Renal pelvis (tissue), 4 donors: ENCODE measurements around the gene NTMT2. TPM values are rescaled to one million over a fixed set of nuclear protein-coding genes. Genes with fewer than 3 reads are reported as not detected.
A peak's percentile ranks its signal among the peaks of the same experiment; 100 is the strongest.
"Not testable (repeated sequence)": the region's sequence is repeated elsewhere in the genome, so short reads cannot be mapped to it uniquely, and the experiment has no call there.

Source experiments
- DNase-seq: peaks from one replicate; pipeline ENCODE4 v3.0.0-alpha.2; 2013
- polyA plus RNA-seq, 3 donors: library from polyadenylated mRNA; unstranded; fragments of 120-200 nt; gene quantifications; one replicate each; pipeline ENCODE4 v1.2.1, GENCODE V29; 2013; ENCODE audit not compliant: insufficient read length in 3 of 3

The NTMT2 gene
- polyA plus RNA-seq, 3 donors = 0.11 TPM; not detected in 2

DNA sequence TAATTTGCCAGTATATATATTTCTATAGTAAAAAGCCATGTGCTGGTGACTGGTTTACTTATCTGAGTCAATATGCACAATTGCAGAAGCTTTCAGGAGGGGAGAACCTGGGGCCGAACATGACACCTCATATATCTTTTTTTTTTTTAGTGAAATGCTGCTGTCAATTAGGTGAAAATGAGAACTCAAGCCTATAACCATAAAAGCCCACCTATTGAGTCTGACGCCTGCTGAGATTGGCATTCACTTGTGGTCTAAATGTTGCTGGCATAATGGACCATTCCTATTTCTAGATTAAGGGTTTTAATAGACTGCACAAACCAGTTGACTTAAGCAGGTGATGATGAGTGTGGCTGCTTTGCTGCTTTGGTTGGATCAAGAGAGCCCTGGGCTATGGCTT, 10.8 kb downstream of the NTMT2 start:
- no peak for DNase-seq

DNA sequence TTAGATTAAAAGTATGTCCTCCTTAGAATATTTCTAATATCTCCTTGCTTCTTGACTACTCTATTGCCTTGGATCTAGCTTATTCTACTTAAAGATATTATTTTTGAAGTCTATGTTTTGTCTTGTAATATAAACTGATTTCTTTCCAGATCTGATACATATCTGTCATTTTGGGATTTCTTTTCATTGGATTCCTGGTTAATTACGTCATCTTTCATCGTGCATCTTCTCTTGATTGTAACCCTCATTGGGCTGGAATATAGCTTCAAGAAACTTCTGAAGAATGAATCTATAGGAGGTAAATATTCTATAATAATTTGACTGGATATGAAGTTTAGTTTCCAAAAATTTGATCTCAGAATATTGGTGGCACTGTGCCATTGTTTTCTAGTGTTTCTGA, 12.1 kb downstream of the NTMT2 start:
- no peak for DNase-seq

DNA sequence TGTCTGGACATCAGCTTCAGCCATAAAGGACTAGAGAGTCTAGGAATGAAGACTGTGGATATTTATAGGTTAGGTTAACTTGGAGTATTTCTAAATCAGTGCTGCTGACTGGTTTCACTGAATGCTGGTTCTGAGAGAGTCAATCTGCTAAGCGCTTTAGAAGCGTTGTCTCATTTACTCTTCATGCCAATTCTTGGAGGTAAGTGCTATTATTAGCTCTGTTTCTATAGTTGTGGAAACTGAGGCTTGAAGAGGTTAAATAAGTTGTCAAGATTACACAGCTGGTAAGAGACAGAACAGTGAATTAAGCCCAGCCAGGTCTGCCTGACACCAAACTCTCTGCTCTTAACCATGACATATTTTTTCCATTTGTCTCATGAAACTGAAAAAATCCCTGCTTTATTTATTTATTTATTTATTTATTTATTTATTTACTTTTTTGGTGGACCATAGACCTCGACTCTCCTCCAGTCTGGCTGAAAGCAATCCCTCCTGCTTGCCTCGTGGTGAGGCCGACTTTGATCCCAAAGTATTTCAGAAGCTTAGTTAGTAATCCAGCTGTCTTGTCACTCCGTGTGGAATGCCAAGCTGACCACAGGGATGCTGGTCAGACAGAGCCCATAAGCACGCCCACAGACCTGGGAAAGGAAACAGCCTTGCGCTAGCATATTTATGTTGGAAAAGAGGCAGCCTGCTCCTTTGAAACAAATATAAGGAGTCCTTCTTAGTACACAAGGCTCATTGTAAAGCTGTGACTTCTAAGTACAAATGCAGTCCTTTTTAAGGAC, 16.9 kb downstream of the NTMT2 start:
- DNase-seq = peak; percentile 37

DNA sequence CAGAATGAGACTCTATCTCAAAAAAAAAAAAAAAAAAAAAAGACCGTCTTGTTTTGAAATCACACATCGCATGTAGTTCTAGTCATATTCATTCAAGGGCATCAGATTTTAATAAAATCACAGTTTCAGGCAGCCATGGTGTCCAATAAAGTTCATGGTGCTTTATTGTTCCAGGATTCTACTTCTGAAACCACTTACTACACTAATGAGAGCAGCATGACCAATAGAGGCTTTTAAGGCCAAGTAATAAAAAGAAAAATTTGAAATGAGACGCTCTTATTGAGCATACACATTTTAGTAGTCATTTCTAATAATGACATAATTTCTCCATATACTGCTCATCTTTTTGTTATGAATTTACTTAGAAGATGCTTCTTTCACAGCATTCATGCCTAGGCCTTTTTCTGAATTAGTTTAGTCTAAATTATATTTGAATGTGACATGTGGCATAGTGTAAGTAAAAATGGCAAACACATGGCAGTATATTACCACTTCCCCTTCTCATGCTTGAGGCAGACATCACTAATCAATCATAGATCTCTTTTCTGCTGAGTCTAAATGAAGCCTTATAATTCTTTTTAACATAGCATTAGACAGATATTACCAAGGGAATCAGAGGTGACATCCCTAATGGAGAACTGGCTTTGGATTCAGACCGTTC, 18.5 kb downstream of the NTMT2 start:
- DNase-seq = no peak

DNA sequence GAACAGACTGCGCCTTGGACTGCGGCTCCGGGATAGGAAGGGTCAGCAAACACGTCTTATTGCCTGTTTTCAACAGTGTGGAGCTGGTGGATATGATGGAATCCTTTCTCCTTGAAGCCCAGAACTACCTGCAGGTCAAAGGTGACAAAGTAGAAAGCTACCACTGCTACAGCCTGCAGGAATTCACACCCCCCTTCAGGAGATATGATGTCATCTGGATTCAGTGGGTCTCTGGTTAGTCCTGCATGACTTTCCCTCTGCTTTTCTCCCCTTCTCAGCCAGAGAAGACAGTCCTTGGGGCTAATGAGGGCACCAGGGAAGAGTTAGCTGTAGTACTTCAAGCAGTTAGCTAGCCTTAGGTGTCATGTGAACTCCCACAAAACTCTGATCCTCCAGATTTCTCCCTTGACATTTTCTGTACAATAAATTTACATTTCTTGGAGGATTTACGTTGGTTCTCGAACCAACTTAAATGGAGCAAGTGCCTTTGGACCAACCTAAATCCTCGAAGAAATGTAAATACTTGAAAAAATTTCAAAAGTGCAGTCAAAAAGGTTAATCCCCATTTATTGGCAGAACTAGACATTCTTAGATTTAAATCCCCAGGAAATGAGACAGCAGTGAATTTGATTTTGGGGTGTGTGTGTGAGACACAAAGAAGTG, 20.9 kb downstream of the NTMT2 start:
- DNase-seq = no peak

DNA sequence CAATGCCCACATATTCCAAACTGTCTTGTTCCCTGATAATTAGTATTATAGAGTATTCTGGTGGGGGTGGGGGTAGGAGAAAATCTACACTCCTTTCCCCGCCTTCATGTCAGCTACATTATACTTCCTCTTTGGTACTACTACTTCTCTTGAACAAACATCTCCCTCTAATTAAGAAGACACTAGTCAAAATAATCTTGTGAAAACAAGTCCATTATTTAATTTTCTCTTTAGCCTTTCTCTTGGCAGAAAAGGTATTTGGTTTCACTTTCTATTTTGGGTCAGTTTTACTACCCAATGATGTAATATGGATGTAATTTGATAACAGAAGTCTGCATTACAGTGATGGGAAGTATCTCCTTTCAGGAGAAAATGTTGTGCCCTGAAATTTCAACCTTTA, 22.5 kb downstream of the NTMT2 start:
- DNase-seq = peak; percentile 27

DNA sequence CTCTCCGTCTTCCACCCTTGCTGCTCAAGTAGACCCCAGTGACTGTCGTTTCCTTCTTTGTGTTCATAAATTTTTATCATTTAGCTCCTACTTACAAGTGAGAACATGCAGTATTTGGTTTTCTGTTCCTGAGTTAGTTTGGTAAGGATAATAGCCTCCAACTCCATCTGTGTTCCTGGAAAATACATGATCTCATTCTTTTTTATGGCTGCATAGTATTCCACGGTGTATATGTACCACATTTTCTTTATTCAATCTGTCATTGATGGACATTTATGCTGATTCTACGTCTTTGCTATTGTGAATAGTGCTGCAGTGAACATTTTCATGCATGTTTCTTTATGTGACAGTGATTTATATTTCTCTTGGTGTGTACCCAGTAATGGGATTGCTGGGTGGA, 24.8 kb downstream of the NTMT2 start:
- DNase-seq = not testable (repeated sequence)

DNA sequence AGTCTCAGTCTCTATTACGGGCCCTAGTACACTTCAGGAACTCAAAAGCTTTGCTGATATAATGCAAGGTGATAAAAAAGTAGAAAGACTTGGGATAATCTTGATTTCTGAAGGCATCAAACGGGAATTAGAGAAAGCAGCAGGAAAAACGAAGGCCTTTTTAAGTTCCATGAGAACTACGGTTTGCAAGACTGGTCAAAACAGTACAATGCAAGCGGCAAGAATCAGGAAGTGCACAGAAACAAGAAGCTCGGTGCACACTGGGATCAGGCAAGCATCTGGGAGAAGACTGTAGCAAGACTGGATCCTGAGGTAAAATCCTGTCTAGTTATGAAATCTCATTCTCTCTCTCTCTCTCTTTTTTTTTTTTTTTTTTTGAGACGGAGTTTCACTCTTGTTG, 28.6 kb downstream of the NTMT2 start:
- DNase-seq = no peak

DNA sequence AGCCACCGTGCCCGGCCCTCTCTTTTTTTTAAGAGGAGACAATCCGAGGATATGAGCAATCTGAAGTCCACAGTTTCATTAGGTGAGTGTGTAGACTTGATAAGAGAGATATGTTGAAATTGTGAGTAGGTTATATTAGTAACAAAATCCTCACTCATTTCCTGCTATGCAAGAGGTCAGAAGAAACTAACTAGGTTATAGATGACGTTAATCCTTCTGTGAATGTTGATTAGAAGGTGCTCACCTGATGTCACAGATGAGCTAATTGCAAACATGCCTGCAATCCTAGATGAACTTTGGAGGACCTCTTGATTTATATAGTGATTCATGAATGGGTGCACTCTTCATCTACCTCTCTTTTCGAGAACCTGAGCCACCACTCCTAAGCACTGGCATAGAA, 29.3 kb downstream of the NTMT2 start:
- no peak for DNase-seq

DNA sequence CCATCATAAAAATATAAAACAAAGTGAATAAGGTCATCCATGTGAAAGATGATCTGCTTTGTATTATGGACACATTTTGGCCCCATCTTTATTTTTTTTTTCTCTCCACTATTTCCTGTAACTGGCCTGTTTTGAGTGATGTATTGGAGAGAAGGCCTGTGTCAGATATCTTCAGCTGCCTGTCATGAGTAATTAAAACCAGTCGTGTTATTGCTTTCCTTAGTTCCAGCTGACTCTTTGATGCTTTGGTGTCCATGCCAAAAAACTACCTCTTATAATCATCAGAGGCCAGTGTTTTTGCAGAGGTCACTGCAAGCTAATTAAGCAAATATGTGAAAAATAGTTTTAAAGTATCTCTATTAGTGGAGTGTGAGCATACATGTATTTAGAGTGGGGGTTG, 29.7 kb downstream of the NTMT2 start:
- no peak for DNase-seq

DNA sequence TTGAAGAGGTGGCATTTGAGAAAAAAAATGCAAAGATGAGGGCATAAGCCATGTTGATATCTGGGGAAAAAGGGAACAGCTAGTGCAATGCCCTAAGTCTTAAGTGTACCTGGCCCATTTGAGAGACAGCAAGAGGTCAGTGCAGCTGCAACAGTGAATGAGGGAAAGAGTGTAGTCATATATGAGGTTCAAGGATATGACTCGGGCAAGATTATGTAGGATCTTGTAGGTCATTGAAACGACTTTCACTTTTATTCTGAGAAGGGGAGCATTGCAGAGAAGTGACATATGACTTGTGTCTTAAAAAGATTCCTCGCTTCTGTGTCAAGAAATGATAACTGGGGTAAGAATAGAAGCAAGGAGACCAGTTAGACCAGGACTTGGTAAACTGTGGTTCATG, 31.0 kb downstream of the NTMT2 start:
- DNase-seq = no peak

DNA sequence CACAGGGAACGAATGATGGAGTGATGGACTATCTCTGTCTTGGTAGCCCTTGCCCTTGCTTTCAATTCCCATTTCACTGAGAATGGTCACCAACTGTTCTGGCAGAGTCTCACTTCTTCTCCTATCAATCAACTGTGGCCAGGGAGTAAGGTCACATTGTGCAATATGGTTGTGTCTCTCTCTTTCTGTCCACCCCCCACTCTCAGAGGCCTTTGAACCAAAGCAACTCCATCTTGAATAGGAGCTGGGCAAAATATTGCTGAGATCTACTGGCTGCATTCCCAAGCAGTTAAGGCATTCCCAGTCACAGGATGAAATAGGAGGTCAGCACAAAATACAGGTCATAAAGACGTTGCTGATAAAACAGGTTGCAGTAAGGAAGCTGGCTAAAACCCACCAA, 36.7 kb downstream of the NTMT2 start:
- no peak for DNase-seq

DNA sequence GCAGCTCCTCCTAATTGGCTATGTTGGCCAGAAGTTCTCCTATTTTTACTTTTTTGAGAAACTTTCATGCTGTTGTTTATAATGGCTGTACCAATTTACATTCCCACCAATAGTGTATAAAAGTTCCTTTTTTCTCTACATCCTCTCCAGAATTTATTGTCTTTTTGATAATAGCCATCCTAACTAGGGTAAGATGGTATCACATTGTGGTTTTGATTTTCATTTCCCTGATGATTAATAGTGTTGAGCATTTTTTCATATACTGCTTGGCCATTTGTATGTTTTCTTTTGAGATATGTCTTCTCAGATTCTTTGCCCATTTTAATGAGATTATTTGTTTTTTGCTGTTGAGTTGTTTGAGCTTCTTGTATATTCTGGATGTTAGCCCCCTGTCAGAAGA, 46.8 kb downstream of the NTMT2 start:
- DNase-seq = no peak

DNA sequence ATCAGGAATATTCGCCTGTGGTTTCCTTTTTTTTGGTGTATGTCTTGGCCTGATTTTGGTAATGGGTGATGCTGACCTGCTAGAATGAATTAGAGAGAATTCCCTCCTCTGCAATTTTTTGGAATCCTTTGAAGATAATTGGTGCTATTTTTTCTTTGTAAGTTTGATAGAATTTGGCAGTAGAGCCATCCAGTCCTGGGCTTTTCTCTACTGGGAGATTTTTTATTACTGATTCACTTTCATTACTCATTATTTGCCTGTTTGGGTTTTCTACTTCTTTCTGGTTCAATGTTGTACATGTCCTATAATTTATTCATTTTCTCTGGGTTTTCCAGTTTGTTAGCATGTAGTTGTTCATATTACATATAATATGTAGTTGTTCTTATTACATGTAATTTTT, 48.7 kb downstream of the NTMT2 start:
- DNase-seq = no peak

DNA sequence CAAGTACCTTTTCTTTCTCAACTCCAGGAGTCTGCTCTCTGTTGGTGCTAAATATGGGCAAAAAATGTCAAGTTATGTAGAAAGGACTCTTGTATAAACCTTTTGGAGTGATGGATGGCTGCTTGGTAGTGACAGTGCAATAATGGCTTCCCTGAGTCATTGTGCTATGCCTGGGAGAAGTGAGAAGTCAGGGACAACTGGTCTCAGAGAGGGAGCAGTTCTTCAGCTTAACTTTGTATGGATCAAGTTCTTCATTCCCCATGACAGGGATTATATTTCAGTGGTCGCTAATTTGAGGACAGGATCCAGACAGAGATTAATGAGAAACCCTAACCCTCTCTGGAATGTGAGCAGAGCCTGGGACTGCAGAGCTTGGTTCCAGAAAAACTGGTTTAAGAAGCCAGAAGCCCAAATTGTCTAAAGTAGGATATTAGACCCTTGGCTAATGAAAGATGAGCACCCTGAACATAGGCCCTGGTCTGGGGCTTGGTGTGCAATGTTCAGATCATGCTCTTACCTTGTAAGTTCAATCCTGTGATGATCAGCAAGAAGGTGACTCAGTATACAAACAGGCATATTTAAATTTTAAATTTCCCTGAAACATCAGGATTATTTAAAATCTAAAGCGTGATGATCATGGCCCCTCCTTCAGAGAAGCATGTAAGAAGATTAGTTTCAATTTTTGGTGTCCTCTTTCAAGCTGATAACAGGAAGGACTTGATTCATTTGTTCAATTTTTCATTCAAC, 50.9 kb downstream of the NTMT2 start:
- DNase-seq = no peak

DNA sequence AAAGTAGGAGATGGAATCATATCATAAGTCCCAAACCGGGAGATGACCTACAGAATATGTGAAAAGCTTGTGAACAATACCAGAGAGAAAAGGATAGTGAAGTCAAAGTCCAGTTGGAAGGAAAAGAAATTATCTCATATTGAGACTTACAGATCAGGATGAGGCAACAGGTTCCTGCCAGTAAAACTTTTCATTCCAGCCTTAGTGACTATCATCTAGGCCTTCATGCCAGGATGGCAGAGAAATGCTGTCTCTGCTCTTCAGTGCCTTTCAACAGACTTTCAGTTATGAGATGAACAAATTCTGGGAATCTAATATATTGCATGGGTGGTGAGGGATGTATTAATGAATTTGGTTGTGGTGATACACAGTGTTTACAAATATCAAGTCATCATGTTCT, 52.3 kb downstream of the NTMT2 start:
- no peak for DNase-seq

DNA sequence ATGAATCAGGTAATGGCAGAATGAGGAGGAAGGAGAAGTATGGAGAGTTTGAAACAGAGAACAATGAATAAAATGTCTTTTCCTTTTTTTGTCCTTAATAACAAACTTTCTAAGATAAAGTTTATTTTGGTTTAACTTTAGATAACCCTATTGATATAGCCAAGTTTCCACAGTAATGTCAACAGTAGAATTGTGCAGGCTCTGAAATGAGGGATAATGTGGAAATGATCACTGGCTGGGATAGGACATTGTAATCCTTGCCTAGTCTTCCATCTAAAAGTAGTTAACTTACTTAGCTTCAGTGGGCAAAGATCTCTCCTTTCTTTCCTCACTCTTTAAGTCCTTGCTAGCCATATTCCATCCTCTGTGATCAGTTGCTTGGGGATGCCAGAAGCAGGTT, 52.8 kb downstream of the NTMT2 start:
- no peak for DNase-seq

DNA sequence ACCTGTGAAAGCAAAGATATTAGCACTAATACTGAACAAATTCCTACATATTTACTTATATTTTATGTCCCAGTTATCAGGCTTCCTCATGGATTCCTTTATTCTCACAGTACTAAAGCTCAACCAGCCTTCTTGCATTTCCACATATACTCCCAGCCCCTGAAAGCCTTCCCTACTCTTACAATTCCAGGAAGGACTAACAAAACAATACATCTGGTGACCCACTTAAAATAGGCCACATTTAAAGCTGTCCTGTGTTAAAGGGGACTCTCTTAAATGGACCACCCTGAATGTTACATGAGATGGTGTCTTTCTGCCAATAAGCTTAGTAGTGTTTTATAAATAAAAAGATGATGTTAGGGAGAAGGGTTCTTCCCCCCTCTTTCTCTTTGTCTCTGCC, 54.4 kb downstream of the NTMT2 start:
- no peak for DNase-seq

DNA sequence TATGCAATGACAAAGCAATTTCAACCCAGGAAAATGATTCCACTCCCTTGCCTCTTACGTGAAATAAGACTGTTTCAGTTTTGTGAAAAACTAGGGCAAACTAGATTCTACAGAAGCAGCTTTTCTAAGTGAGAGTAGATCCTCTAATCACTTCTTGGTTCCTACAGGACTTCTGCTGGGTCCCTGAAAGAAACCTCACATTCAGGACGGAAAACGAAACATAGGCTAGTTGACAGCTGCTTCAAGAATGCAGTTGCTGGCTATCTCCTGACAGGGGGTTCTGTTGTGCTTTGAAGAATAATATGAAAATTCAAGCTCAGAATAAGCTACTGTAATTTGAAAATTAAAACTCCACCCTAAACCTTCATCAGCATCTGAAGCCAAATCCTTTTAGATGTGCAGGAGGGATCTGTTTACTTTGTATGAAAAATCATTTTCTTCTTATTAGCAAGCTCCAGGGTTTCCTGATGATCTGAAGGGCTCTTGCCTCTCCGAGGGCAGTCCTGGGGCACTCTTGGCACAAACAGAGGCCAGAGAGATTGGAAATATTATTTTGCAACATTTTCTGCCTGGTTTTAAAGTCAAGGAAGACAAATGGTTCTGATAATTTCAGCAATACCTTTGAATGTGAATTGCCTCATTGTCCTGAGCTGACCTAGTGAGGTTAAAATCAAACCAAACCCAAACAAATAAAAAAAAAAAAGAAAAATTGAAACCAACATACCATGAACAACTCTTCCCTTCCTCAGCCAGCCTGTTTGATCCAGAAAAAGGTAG, 55.0 kb downstream of the NTMT2 start:
- no peak for DNase-seq

DNA sequence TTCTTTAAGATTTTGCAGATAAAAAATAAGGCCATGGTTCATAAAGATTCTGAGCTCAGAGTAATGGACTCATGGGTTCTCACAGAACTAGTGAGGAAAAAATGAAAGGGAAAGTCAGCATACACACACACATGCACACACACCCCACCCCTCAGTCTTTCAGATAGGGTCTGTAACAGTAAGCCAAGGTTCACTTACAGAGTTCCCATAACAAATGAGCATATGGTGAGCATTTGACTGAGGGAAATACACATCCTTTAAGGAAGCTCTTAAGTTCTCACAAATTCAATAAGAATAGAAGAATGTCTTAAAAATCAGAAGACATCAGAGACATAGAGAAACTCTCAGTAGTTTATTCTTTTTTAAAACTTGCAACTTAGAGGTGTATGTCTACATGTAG, 57.9 kb downstream of the NTMT2 start:
- no peak for DNase-seq

DNA sequence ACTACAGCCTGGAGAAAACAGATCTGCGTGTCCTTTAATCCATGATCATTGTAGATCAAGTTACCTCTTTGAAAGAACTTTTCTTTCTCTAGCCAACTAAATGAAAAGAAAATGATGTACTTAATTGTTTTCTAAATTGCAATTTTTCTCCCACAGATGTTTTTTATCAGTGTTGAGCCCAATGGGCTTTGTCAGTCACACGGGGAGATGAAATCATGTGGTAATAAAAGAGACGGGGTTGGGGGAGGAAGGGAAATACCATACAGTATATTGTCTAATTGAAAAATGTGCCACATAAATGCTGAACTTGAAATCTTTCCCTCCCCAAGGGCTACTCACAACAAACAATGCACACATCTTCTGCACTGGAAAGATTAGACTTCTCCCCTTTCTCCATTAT, 58.4 kb downstream of the NTMT2 start:
- DNase-seq = peak; percentile 30

DNA sequence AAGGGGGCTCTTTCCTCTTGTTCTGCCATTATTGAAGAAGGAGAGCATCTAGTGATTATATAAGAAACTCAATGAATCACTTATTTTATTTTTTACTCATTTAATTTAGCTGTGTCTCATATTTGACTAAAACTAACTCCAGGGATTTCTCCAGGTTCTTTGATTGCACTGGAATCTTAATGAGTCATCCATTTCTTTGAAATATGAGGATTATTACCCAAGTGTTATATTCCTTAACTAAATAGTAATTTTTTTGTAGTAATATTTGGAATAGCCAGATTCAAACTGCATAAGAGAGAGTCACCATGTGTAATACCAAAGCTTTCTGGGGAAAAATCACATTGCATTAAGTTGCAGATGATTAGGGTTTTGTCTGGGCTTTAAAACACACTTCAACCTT, 59.5 kb downstream of the NTMT2 start:
- DNase-seq = no peak
